CD14-positive monocyte (primary cell): ENCODE data around the gene SYTL2. TPM values are rescaled to one million over a fixed set of nuclear protein-coding genes. Genes with fewer than 3 reads are reported as not detected.

Source experiments
- DNase-seq, 3 donors: peaks; one replicate each; pipeline ENCODE4 v3.0.0-alpha.2; 2011 to 2022
- H2AFZ ChIP-seq: 2 replicates; pipeline ENCODE4 v1.6.0; 2012; ENCODE audit warnings: mild to moderate bottlenecking, low read depth, low read length, inconsistent platforms; ENCODE audit not compliant: insufficient read depth, poor library complexity, severe bottlenecking
- H3K27ac ChIP-seq, 2 donors: 1 replicate in 1 of 2; 2 replicates in 1 of 2; pipeline ENCODE4 v1.5.1; 2012 to 2013; ENCODE audit warnings: low read length in 2 of 2, control low read depth in 1 of 2, inconsistent platforms in 1 of 2, low read depth in 1 of 2, mild to moderate bottlenecking in 1 of 2
- H3K27me3 ChIP-seq, 2 donors: one replicate each; pipeline versions ENCODE4 v1.6.0 to v1.6.1; 2011 to 2013; ENCODE audit warnings: low read length in 2 of 2; ENCODE audit not compliant: control insufficient read depth in 2 of 2, insufficient read depth in 2 of 2
- H3K36me3 ChIP-seq, 2 donors: replicated peaks in 1 of 2; 1 replicate in 1 of 2; 2 replicates in 1 of 2; pipeline versions ENCODE4 v1.5.1 to v1.6.1; 2012 to 2013; ENCODE audit warnings: low read length in 2 of 2, control low read depth in 1 of 2, inconsistent platforms in 1 of 2, mild to moderate bottlenecking in 1 of 2; ENCODE audit not compliant: insufficient read depth in 2 of 2, control insufficient read depth in 1 of 2
- H3K4me1 ChIP-seq, 2 donors: 1 replicate in 1 of 2; 2 replicates in 1 of 2; pipeline versions ENCODE4 v1.5.1 to v1.6.1; 2012 to 2013; ENCODE audit warnings: low read length in 2 of 2, control low read depth in 1 of 2, inconsistent platforms in 1 of 2, mild to moderate bottlenecking in 1 of 2, moderate library complexity in 1 of 2; ENCODE audit not compliant: insufficient read depth in 2 of 2, control insufficient read depth in 1 of 2
- H3K4me2 ChIP-seq: replicated peaks from 2 replicates; pipeline ENCODE3; 2012; ENCODE audit warnings: low read length, moderate library complexity, mild to moderate bottlenecking; ENCODE audit not compliant: poor library complexity, severe bottlenecking; ENCODE audit errors: extremely low read depth
- H3K4me3 ChIP-seq, 3 experiments: fragments of 200-600 bp in 1 of 3; sonication (generic) in 1 of 3; replicated peaks in 1 of 3; 1 replicate in 2 of 3; 2 replicates in 1 of 3; pipeline ENCODE4 v1.5.1; 2011 to 2013; ENCODE audit warnings: low read length in 3 of 3, mild to moderate bottlenecking in 3 of 3, control low read depth in 2 of 3, low read depth in 2 of 3, inconsistent platforms in 1 of 3, moderate library complexity in 1 of 3
- H3K79me2 ChIP-seq: 2 replicates; pipeline ENCODE4 v1.6.0; 2012; ENCODE audit warnings: mild to moderate bottlenecking, control low read depth, inconsistent platforms, low read length, moderate library complexity; ENCODE audit not compliant: insufficient read depth
- H3K9ac ChIP-seq: 2 replicates; pipeline ENCODE4 v1.6.0; 2017; ENCODE audit warnings: low read length, mild to moderate bottlenecking; ENCODE audit not compliant: insufficient read depth, poor library complexity, severe bottlenecking
- H3K9me3 ChIP-seq, 2 donors: replicated peaks in 1 of 2; 1 replicate in 1 of 2; 2 replicates in 1 of 2; pipeline versions ENCODE4 v1.5.1 to v1.6.1; 2012 to 2013; ENCODE audit warnings: low read length in 2 of 2, control low read depth in 1 of 2; ENCODE audit not compliant: control insufficient read depth in 1 of 2, insufficient read depth in 1 of 2
- H4K20me1 ChIP-seq: 2 replicates; pipeline ENCODE4 v1.6.0; 2012; ENCODE audit warnings: mild to moderate bottlenecking, low read length, control low read depth, moderate library complexity; ENCODE audit not compliant: insufficient read depth
- H3K27ac Mint-ChIP-seq, 7 donors: one replicate each; pipeline ENCODE4 v1.8.0; 2020; ENCODE audit warnings: mild to moderate bottlenecking in 7 of 7, mixed read lengths in 7 of 7, moderate library complexity in 6 of 7, inconsistent platforms in 2 of 7
- H3K27me3 Mint-ChIP-seq, 3 donors: one replicate each; pipeline ENCODE4 v1.8.0; 2021 to 2022; ENCODE audit warnings: low read depth in 3 of 3, mild to moderate bottlenecking in 3 of 3, mixed read lengths in 3 of 3, moderate library complexity in 3 of 3, inconsistent platforms in 1 of 3
- H3K36me3 Mint-ChIP-seq, 2 donors: one replicate each; pipeline ENCODE4 v1.8.0; 2020; ENCODE audit warnings: mixed read lengths in 2 of 2, inconsistent platforms in 1 of 2, mild to moderate bottlenecking in 1 of 2
- H3K4me1 Mint-ChIP-seq: one replicate; pipeline ENCODE4 v1.8.0; 2020; ENCODE audit warnings: mild to moderate bottlenecking, mixed read lengths
- H3K4me3 Mint-ChIP-seq, 2 donors: one replicate each; pipeline ENCODE4 v1.8.0; 2020; ENCODE audit warnings: mild to moderate bottlenecking in 2 of 2, mixed read lengths in 2 of 2, moderate library complexity in 1 of 2
- H3K9me3 Mint-ChIP-seq, 7 donors: one replicate each; pipeline ENCODE4 v1.8.0; 2020 to 2022; ENCODE audit warnings: mixed read lengths in 7 of 7, mild to moderate bottlenecking in 6 of 7, moderate library complexity in 6 of 7, inconsistent platforms in 2 of 7
- WGBS: methylation state at CpG from one replicate; pipeline ENCODE4 v1.1.5; 2013; ENCODE audit warnings: missing lambda C conversion rate; ENCODE audit not compliant: insufficient coverage; 5-methylcytosine and 5-hydroxymethylcytosine counted together
- intact Hi-C, 2 donors: fragments of 100-400 bp; cut with micrococcal nuclease; formaldehyde crosslinking; loops; one replicate each; pipeline versions ENCODE4 v1.15.0 to v1.15.1; 2023
- polyA plus RNA-seq, 3 donors: library from polyadenylated mRNA; depleted of rRNA in 1 of 3; unstranded in 2 of 3; stranded (reverse) in 1 of 3; fragments of 300-500 nt in 2 of 3; fragments of >200 nt in 1 of 3; fragmentation: Illumina TruSeq in 2 of 3; gene quantifications; 1 replicate in 2 of 3; 2 replicates in 1 of 3; pipeline ENCODE4 v1.2.3, GENCODE V29; 2012 to 2021
- TF ChIP-seq, protein P1 (sequence below): fragments of 200-600 bp; IDR thresholded peaks from one replicate; pipeline ENCODE4 v1.8.0; 2022; ENCODE audit warnings: antibody characterized with exemption, mild to moderate bottlenecking

SYTL2 gene
- polyA plus RNA-seq, 3 donors: 0.30 to 0.48 (median 0.34) TPM

- peak overlapping the region in 1 of 7 donors; percentile 59 for H3K27ac Mint-ChIP-seq
- Histone ChIP-seq H3K36me3 (no peaks in the 10 kb centered on the region), H3K27ac (no peak overlapping the region), H3K4me2 (no peak overlapping the region), H4K20me1 (no peaks in the 10 kb centered on the region), H3K9ac (no peak overlapping the region), H3K27me3 (no peaks in the 10 kb centered on the region), H3K4me1 (no peaks in the 10 kb centered on the region), H3K9me3 (no peaks in the 10 kb centered on the region), H2AFZ (no peak overlapping the region), H3K4me3 (no peak overlapping the region), H3K79me2 (no peaks in the 10 kb centered on the region)
- DNase-seq: no peak
- no peak overlapping the region for H3K4me3 Mint-ChIP-seq
- H3K4me1 Mint-ChIP-seq: no peaks in the 10 kb centered on the region
- WGBS: 86% methylated on average over 1 of the region's 2 CpGs
- intact Hi-C loops: no loop called here
- H3K27me3 Mint-ChIP-seq: peaks cover 0 to 3% (median 2%) of the 10 kb centered on the region in 3 donors
- TF ChIP-seq, protein P1, sequence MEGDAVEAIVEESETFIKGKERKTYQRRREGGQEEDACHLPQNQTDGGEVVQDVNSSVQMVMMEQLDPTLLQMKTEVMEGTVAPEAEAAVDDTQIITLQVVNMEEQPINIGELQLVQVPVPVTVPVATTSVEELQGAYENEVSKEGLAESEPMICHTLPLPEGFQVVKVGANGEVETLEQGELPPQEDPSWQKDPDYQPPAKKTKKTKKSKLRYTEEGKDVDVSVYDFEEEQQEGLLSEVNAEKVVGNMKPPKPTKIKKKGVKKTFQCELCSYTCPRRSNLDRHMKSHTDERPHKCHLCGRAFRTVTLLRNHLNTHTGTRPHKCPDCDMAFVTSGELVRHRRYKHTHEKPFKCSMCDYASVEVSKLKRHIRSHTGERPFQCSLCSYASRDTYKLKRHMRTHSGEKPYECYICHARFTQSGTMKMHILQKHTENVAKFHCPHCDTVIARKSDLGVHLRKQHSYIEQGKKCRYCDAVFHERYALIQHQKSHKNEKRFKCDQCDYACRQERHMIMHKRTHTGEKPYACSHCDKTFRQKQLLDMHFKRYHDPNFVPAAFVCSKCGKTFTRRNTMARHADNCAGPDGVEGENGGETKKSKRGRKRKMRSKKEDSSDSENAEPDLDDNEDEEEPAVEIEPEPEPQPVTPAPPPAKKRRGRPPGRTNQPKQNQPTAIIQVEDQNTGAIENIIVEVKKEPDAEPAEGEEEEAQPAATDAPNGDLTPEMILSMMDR: no peak
- H3K36me3 Mint-ChIP-seq: no peaks in the 10 kb centered on the region
- H3K9me3 Mint-ChIP-seq: no peaks in the 10 kb centered on the region
These were observed 12.9 kb upstream of the SYTL2 start for GRCh38 chr11:85823816-85824215.

DNA sequence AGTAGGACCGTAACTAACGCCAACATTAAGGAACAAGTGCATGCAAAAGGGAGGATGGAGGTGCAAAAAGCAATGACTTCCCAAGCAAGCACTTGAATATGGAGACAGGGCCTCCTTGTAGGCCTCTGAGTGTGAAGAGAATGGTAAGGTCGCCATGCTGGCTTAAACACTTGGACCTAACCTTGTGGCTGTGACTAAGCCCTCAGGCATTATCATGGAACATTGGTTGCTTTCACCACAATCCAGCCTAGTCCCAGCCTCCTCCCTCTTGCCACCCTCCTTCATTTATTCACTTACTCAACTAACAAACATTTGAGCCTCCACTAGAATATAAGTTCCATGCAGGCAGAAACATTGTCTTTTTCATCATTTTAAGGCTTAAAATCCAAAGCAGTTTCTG, 11.9 kb upstream of the SYTL2 start:
- no peak overlapping the region for H3K4me3 Mint-ChIP-seq

More for the DNA sequence above, 11.9 kb upstream of the SYTL2 start:
- Histone ChIP-seq H3K36me3 (no peaks in the 10 kb centered on the region), H3K27me3 (no peaks in the 10 kb centered on the region), H3K27ac (no peak overlapping the region), H3K79me2 (no peaks in the 10 kb centered on the region), H4K20me1 (no peaks in the 10 kb centered on the region), H3K9ac (no peak overlapping the region), H3K9me3 (no peaks in the 10 kb centered on the region), H3K4me2 (no peak overlapping the region), H2AFZ (no peak overlapping the region), H3K4me3 (no peak overlapping the region), H3K4me1 (no peaks in the 10 kb centered on the region)
- TF ChIP-seq, protein P1: no peak
- no peak for DNase-seq
- H3K27me3 Mint-ChIP-seq: peaks cover 2 to 3% (median 3%) of the 10 kb centered on the region in 3 donors
- 96% methylated on average over 3 of the region's 3 CpGs for whole genome bisulfite sequencing
- no peak overlapping the region for H3K27ac Mint-ChIP-seq
- no peaks in the 10 kb centered on the region for H3K9me3 Mint-ChIP-seq
- intact Hi-C loops: no loop called here
- no peaks in the 10 kb centered on the region for H3K36me3 Mint-ChIP-seq
- no peaks in the 10 kb centered on the region for H3K4me1 Mint-ChIP-seq
